Muscle layer of colon (tissue), 2 donors: Measurements from ENCODE around the gene TPSG1.
A peak's percentile ranks its signal among the peaks of the same experiment; 100 is the strongest.

Source experiments
- H3K27ac ChIP-seq: one replicate; pipeline ENCODE4 v1.7.0; 2013; ENCODE audit warnings: low read depth, mild to moderate bottlenecking, low read length, moderate library complexity
- H3K27me3 ChIP-seq, 2 donors: one replicate each; pipeline ENCODE4 v1.7.0; 2013; ENCODE audit warnings: low read length in 2 of 2, mild to moderate bottlenecking in 2 of 2; ENCODE audit not compliant: insufficient read depth in 2 of 2, control insufficient read depth in 1 of 2
- H3K36me3 ChIP-seq: one replicate; pipeline ENCODE4 v1.7.0; 2013; ENCODE audit warnings: mild to moderate bottlenecking, low read length; ENCODE audit not compliant: insufficient read depth
- H3K4me1 ChIP-seq: one replicate; pipeline ENCODE4 v1.7.0; 2013; ENCODE audit warnings: mild to moderate bottlenecking, low read length; ENCODE audit not compliant: insufficient read depth
- H3K4me3 ChIP-seq, 2 donors: one replicate each; pipeline ENCODE4 v1.7.0; 2013; ENCODE audit warnings: low read length in 2 of 2, low read depth in 1 of 2, mild to moderate bottlenecking in 1 of 2, moderate library complexity in 1 of 2
- H3K9ac ChIP-seq: one replicate; pipeline ENCODE4 v1.7.0; 2013; ENCODE audit warnings: low read length
- H3K9me3 ChIP-seq: one replicate; pipeline ENCODE4 v1.7.0; 2013; ENCODE audit warnings: mild to moderate bottlenecking, low read length
- donor health status: abdominal sarcoma.
- donor health status: Adenocarcinoma of cecum.

Gene TPSG1

DNA sequence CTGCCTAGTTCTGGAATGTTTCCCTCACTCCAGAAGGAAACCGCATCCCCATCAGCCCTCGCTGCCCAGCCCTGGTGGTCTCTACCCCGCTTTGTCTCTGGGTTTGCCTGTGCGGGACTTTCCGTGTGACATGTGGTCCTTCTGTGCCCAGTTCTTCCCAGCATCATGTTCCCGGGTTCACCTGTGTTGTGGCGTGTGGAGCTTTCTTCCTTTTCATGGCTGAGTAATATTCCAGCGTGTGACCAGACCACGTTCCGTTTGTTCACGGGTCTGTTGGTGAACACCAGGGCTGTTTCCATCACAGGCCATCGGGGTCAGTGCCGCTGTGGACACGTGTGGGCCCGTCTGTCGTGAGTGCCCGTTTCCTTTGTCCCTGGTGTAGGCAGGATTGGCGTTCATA lies 40.1 kb downstream of the TPSG1 start:
- Histone ChIP-seq H3K36me3 (peaks cover 3% of the 10 kb centered on the region), H3K9me3 (no peaks in the 10 kb centered on the region), H3K27ac (peak overlapping the region; percentile 7), H3K4me3 (no peak overlapping the region), H3K9ac (no peak overlapping the region), H3K4me1 (peaks cover 52% of the 10 kb centered on the region), H3K27me3 (no peaks in the 10 kb centered on the region)

DNA sequence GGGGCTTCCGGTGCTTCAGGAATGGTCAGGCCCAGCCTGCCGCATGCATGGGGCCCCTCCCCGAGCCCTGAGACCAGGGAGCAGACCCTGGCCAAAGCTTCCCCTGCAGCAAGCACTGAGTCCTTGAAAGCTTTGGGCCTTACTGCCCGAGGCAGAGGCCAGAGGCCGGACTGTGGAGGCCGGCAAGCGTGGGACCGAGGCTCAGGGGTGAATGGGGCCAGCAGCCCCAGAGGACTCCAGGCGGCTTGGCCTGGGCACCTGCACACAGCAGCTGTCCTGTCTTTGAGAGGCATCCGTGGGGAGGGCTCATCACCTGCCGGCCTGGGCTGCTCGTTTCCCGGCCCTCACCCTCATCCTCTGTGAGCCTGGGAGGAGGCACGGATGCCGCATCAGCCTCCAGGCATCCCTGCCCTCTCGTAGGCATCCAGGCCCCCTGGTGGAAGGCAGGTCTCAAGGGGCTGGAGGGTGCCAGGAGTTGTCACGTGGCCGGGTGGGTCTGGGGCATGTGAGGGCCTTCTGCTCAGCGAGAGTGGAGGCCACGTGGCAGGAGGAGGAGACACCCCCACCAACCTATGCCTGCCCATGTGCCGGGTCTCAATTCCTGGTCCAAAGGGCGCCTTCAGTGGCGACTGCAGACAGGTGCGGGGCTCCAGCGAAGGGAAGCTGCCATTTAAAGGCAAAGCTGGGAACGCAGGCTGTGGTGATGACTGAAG lies 40.8 kb downstream of the TPSG1 start:
- Histone ChIP-seq H3K9me3 (no peaks in the 10 kb centered on the region), H3K4me3 (no peak overlapping the region), H3K27me3 (no peaks in the 10 kb centered on the region), H3K9ac (no peak overlapping the region), H3K4me1 (peaks cover 54% of the 10 kb centered on the region), H3K36me3 (peaks cover 3% of the 10 kb centered on the region), H3K27ac (peak overlapping the region; percentile 68)

DNA sequence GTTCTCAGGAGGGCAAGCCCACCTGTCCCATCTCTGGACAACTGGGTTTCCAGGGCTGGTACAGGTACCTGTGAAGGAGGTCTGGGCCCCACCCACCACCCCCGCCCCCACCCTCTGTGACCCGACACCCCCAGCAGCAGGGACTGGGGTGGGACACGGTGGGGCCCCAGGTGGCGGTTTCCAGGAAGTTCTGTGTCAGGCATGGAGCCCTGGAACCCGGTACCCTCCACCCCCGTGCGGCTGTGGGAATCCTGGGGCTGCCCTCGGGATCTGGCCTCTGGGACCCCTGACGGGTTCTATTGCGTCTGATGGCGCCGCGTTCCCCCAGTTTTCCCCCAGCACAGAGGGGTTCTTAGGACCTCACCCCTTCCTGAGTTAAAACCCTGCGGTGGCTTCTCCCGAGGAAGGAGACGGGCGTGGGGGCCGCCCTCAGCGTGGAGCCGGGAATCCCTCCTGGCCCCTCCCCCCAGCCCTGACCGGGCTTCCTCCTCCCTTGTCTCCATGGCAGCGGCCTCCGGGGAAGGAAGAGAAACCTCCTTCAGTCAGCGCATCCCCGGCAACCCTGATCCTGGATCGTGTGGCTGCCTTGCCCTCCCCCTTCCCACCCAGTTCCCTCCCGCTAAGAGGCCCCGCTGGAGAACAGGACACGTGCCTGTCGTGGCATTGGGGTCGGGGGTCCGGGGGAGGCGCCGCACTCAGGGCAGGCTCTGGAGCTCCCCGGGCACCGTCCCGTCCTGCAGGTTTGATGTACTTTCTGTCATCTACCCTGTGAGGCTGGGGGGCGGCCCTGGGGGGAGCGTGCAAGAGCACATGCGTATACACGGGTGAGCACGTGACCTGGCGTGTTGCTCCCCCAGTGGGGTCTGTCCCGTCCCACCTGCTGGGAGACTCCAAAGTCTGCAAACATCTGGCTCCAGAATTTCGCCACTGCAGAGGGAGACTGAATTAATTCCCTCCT lies 41.8 kb downstream of the TPSG1 start:
- Histone ChIP-seq H3K27ac (peak overlapping the region; percentile 93), H3K9me3 (no peaks in the 10 kb centered on the region), H3K4me3 (no peak overlapping the region), H3K27me3 (no peaks in the 10 kb centered on the region), H3K9ac (no peak overlapping the region), H3K4me1 (peaks cover 54% of the 10 kb centered on the region), H3K36me3 (peaks cover 3% of the 10 kb centered on the region)

DNA sequence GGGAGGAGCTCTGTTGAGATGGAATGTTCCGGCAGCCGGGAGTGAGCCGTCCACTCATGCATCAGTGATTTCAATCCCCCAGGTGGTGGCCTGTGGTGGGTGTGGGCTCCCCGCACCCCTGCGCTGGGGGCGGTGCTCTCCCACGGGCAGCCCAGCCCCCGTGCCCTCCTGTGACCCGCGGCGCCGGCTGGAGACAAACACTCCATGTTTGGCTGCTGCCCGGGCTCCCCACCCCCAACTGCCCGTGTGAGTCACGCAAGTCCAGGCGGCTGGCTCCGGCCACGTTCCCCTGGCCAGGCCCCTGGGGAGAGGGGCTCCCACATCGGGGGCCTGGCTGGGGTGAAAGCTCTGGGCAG lies 42.8 kb downstream of the TPSG1 start:
- Histone ChIP-seq H3K27ac (peak overlapping the region; percentile 93), H3K4me3 (peak overlapping the region in 1 of 2 donors; percentile 8), H3K4me1 (peaks cover 54% of the 10 kb centered on the region), H3K27me3 (no peaks in the 10 kb centered on the region), H3K9ac (no peak overlapping the region), H3K9me3 (no peaks in the 10 kb centered on the region), H3K36me3 (peaks cover 3% of the 10 kb centered on the region)

DNA sequence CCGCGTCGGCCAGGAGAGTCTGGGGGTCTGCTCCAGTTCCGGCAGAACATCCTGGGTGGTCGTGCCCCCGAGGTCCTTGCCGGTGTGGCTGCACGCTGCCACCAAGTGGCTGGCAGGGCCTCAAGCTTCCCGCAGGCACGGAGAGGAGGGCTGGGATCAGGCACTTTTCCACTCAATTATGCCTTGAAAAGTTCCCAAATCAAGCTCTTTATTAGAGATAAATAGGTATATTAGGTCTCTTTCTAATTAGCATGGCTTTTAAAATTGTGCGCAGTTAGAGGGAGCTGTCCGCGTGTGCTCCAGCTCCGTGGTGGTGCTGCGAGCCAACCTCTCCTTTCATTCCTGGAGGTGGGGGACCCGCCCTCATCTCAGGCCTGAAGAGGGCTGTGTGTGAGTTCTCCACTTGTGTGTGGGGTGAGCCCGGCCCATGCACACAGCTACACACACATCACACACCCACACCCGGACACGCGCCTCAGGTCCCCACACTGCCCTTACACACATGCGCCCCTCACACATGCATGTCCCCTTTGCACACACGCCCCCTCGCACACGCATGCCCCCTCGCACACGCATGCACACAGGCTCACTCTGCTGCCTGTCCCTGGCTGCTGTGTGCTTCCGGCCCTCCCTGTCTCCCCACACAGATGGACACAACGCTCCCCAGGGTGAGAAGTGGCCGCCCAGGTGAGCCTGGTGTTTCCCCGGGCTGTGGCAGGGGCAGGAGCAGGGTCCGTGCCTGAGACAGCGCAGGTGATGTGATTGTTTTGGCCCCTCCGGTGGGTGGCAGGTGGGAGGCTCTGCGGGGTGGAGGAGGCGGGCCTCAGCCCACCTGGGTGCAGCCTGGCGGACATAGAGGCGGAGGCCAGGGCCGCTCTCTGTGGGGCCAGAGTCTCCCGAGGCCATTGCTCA lies 43.4 kb downstream of the TPSG1 start:
- peaks cover 3% of the 10 kb centered on the region for H3K36me3 ChIP-seq
- peak overlapping the region; percentile 93 for H3K27ac ChIP-seq
- H3K27me3 ChIP-seq: no peaks in the 10 kb centered on the region
- H3K4me3 ChIP-seq: peak overlapping the region in 1 of 2 donors; percentile 16
- no peak overlapping the region for H3K9ac ChIP-seq
- no peaks in the 10 kb centered on the region for H3K9me3 ChIP-seq
- H3K4me1 ChIP-seq: peaks cover 57% of the 10 kb centered on the region

DNA sequence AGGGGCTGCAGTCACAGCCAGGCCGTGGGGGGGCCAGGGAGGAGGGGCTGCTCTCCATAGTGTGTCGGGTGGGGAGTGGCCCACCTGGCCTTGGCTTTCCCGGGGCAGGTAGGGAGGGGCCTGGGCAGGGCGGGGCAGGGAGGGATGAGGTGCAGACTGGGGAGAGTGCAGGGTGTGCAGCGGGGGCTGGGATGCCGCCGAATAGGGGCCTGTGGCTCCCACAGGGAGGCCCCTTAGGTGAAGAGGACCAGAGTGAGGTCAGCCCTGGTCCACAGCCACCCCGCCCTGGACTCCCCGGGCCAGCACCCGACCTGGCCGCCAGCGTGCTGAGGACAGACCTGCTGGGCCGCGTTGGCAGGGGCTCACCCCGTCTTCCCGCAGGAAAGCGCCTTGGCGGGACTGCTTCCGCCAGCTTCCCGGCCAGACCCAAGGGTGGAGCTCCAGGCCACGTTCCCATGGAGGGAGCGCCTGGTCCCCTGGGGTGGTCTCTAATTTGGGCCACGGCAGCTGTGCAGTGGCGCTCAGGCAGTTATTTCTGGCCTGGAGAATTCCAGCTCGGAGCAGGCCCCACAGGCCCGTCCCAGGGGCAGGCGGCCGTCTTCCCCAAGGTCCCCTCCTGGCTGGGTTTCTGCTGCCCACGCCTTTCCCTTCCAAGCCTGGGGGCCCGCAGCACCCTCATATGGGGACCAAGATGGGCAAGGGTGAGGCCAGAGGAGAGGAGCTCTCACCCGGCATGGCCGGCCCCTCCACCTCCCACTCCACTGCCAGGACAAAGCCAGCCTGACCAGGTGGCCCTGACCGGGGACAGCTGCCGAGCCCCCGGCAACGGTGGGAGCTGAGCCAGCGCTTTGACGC lies 44.3 kb downstream of the TPSG1 start:
- Histone ChIP-seq H3K4me1 (peaks cover 65% of the 10 kb centered on the region), H3K9me3 (no peaks in the 10 kb centered on the region), H3K4me3 (no peak overlapping the region), H3K36me3 (peaks cover 7% of the 10 kb centered on the region), H3K27ac (peak overlapping the region; percentile 80), H3K9ac (no peak overlapping the region), H3K27me3 (no peaks in the 10 kb centered on the region)

DNA sequence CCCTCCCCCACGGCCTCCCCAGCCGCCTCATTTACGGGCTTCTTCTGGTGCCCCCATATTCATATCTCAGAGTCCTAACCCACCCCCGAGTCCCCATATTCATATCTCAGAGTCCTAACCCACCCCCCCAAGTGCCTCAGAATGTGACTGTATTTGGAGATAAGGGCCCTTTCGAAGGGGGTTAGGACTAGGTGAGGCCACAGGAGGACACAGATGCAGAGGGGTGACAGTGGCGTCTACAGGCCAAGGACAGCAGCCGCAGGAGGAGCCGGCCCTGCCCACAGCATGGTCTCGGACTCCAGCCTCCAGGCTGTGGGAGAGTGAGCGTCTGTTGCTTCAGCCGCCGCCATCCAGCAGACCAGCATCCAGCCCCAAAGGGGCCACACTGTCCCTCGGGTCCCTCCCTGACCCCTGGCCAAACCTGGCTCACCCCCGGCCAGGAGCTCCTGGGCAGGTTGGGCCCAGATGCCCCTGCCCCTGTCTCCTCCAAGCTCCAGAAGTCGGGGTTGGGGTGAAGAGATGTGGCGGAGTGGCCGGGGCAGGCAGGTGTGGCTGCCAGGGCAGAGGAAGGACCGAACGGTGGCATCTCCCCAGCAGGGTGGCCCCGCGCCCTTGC lies 46.7 kb downstream of the TPSG1 start:
- Histone ChIP-seq H3K36me3 (peaks cover 6% of the 10 kb centered on the region), H3K27me3 (no peaks in the 10 kb centered on the region), H3K27ac (no peak overlapping the region), H3K4me1 (peaks cover 64% of the 10 kb centered on the region), H3K9ac (no peak overlapping the region), H3K4me3 (no peak overlapping the region), H3K9me3 (no peaks in the 10 kb centered on the region)

DNA sequence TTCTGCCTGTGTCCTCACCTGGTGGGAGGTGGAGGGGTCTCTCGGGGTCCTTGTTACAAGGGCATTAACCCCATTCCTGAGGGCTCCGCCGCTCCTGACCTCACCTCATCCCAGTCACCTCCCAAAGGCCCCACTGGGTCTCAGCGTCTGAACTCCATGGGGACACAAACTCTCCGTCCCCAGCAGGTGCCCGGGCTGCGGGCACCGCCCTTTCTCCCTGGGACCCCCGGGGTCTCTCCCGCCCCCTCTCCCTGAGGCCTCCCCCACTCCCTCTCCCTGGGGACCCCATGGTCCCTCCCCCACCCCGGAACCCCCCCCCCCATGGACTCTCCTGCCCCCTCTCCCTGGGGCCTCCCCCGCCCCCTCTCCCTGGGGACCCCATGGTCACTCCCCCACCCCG lies 47.3 kb downstream of the TPSG1 start:
- Histone ChIP-seq H3K27me3 (no peaks in the 10 kb centered on the region), H3K9me3 (no peaks in the 10 kb centered on the region), H3K36me3 (peaks cover 6% of the 10 kb centered on the region), H3K4me1 (peaks cover 59% of the 10 kb centered on the region), H3K27ac (peak overlapping the region; percentile 66), H3K9ac (no peak overlapping the region), H3K4me3 (no peak overlapping the region)

DNA sequence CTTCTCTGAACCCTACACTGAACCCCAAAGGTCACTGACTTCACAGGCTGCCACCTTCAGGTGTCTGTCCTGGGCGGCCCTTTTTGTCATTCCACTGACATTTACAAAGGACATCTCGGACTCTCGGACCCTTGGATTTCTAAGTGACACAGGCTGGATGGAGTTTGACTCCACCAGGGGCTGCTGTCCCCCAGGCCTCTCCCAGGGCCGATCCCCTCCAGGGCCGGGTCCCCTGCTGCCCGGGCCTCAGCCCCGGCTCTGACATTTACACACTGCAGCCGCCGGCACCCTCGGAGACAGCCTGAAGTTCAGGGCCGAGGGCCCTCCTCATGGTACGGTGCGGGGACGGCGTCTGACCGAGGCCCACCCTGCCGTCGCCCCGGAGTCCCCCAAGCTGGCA lies 48.0 kb downstream of the TPSG1 start:
- Histone ChIP-seq H3K4me3 (no peak overlapping the region), H3K36me3 (peaks cover 6% of the 10 kb centered on the region), H3K9me3 (no peaks in the 10 kb centered on the region), H3K27ac (peak overlapping the region; percentile 66), H3K27me3 (no peaks in the 10 kb centered on the region), H3K4me1 (peaks cover 52% of the 10 kb centered on the region), H3K9ac (no peak overlapping the region)

DNA sequence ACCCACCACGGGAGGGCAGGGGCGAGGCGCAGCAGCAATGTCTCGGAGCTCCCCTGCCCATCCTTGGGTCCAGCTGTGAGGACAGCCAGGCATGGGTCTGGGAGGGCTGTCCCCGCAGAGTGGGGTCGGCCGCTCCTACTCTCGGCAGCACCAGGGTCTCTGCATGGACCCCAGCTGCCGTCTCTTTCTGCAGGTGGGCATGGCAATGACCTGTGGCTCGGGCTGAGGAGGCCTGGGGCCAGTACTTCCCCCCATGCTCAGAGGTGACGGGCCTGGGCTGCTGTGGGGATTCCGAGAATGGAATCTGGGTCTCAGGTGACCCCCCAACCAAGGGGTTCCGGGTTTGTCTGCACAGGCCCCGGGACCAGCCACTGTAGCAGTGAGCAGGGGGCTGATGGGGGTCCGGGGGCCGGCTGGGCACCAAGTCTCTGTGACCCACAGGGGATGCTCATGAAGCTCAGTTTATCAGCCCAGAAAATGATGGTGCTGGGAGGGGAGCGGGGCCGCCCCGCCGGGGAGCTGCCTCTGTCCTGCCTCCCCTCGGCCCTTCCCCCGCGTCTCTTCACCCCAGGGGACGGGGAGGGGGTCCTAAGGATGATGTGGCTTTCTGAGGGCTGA lies 48.7 kb downstream of the TPSG1 start:
- H3K4me1 ChIP-seq: peaks cover 49% of the 10 kb centered on the region

More for the DNA sequence above, 48.7 kb downstream of the TPSG1 start:
- Histone ChIP-seq H3K27ac (peak overlapping the region; percentile 66), H3K9ac (no peak overlapping the region), H3K4me3 (no peak overlapping the region), H3K27me3 (no peaks in the 10 kb centered on the region), H3K9me3 (no peaks in the 10 kb centered on the region), H3K36me3 (peaks cover 6% of the 10 kb centered on the region)
